NCI-H526 (cell line): ENCODE data around the gene SLC10A2.

Experiments used
- DNase-seq, 2 experiments: peaks; one replicate each; lab custom pipeline; 2025; lab: John Stamatoyannopoulos, UW

SLC10A2 gene

GRCh38 chr13:103046676-103047075 is 19.5 kb downstream of the SLC10A2 start:
- no peak for DNase-seq

- no peak for DNase-seq
Observed at GRCh38 chr13:103044056-103044455, 22.2 kb downstream of the SLC10A2 start.

GRCh38 chr13:103040006-103040405 is 26.2 kb downstream of the SLC10A2 start:
- DNase-seq, result no peak

- DNase-seq, result no peak
Observed at GRCh38 chr13:103039183-103039582, 27.0 kb downstream of the SLC10A2 start.

- no peak for DNase-seq
Observed at GRCh38 chr13:103036268-103036667, 29.9 kb downstream of the SLC10A2 start.

- no peak for DNase-seq
Observed at GRCh38 chr13:103033999-103034398, 32.2 kb downstream of the SLC10A2 start.

- DNase-seq, result no peak
Observed at GRCh38 chr13:103031332-103031873, 34.8 kb downstream of the SLC10A2 start.

- DNase-seq, result no peak
Observed at GRCh38 chr13:103030776-103031175, 35.4 kb downstream of the SLC10A2 start.

- DNase-seq, result no peak
Observed at GRCh38 chr13:103029798-103030197, 36.4 kb downstream of the SLC10A2 start.

- DNase-seq, result no peak
Observed at GRCh38 chr13:103022336-103022735, 43.9 kb downstream of the SLC10A2 start.

- DNase-seq, result no peak
Observed at GRCh38 chr13:103018556-103018955, 47.7 kb downstream of the SLC10A2 start.

- DNase-seq, result no peak
Observed at GRCh38 chr13:103012646-103013045, 53.6 kb downstream of the SLC10A2 start.

GRCh38 chr13:103009051-103009840 is 57.0 kb downstream of the SLC10A2 start:
- DNase-seq, result no peak

GRCh38 chr13:103007427-103007762 is 58.8 kb downstream of the SLC10A2 start:
- DNase-seq, result no peak

GRCh38 chr13:103006641-103007426 is 59.4 kb downstream of the SLC10A2 start:
- DNase-seq, result no peak

GRCh38 chr13:103004661-103005345 is 61.4 kb downstream of the SLC10A2 start:
- no peak for DNase-seq

GRCh38 chr13:103003631-103004030 is 62.6 kb downstream of the SLC10A2 start:
- DNase-seq, result no peak

- no peak for DNase-seq
Observed at GRCh38 chr13:103002279-103002678, 63.9 kb downstream of the SLC10A2 start.

GRCh38 chr13:103000157-103000556 is 66.1 kb downstream of the SLC10A2 start:
- DNase-seq, result no peak

- DNase-seq, result no peak
Observed at GRCh38 chr13:102999499-102999898, 66.7 kb downstream of the SLC10A2 start.
